Endothelial cell of umbilical vein (primary cell): ENCODE measurements around the gene SLC12A6. TPM values are rescaled to one million over a fixed set of nuclear protein-coding genes. Genes with fewer than 3 reads are reported as not detected.

Experiments used
- BruUV-seq: library from RNA; stranded (reverse); fragments of 400-500 nt; replicated peaks from 2 replicates; lab custom pipeline; 2021; lab: Mats Ljungman, UMichigan
- CTCF ChIA-PET: fragments of 300-600, 350-600 bp; sonication (Branson Sonifier 250); formaldehyde crosslinking; loops from one replicate; lab custom pipeline; 2021; ENCODE audit warnings: antibody characterized with exemption, inconsistent platforms; lab: Charles Lee
- POLR2A ChIA-PET: fragments of 300-600, 350-600 bp; sonication (Branson Sonifier 250); formaldehyde crosslinking; loops from one replicate; lab custom pipeline; 2021; ENCODE audit warnings: antibody characterized with exemption, inconsistent platforms; lab: Charles Lee
- DNase-seq: peaks from one replicate; pipeline ENCODE4 v3.0.0-alpha.2; 2011; ENCODE audit warnings: low read depth, low spot score
- FAIRE-seq: peaks from 2 replicates; lab custom pipeline; 2011; peaks lifted over from hg19 to GRCh38; lab: Jason Lieb, UNC
- H2AFZ ChIP-seq: 2 replicates; pipeline ENCODE4 v1.6.0; 2012; ENCODE audit warnings: low read depth, low read length, control low read depth, inconsistent platforms
- H3K27ac ChIP-seq: 2 replicates; pipeline ENCODE4 v1.5.1; 2011; ENCODE audit warnings: low read depth, mild to moderate bottlenecking, control low read depth, low read length, moderate library complexity; ENCODE audit not compliant: insufficient read depth
- H3K27me3 ChIP-seq, 2 experiments: 2 replicates each; pipeline versions ENCODE4 v1.6.0 to v1.6.1; 2011; ENCODE audit warnings: low read length in 2 of 2, mixed read lengths in 1 of 2; ENCODE audit not compliant: control insufficient read depth in 2 of 2, insufficient read depth in 2 of 2
- H3K36me3 ChIP-seq, 2 experiments: 2 replicates in 1 of 2; 3 replicates in 1 of 2; pipeline ENCODE4 v1.5.1; 2011; ENCODE audit warnings: low read length in 2 of 2, mild to moderate bottlenecking in 1 of 2, moderate library complexity in 1 of 2; ENCODE audit not compliant: control insufficient read depth in 2 of 2, insufficient read depth in 2 of 2; ENCODE audit errors: extremely low read depth in 1 of 2
- H3K4me1 ChIP-seq: 3 replicates; pipeline ENCODE4 v1.5.1; 2011; ENCODE audit warnings: mild to moderate bottlenecking, low read length; ENCODE audit not compliant: control insufficient read depth, insufficient read depth; ENCODE audit errors: extremely low read depth
- H3K4me2 ChIP-seq: 2 replicates; pipeline ENCODE4 v1.6.1; 2011; ENCODE audit warnings: low read length, control low read depth, mixed read lengths; ENCODE audit not compliant: insufficient read depth
- H3K4me3 ChIP-seq, 3 experiments: fragments of 200-600 bp in 1 of 3; sonication (generic), shearing (Covaris generic) in 1 of 3; replicated peaks in 1 of 3; 2 replicates each; pipeline ENCODE4 v1.5.1; 2011 to 2016; ENCODE audit warnings: control low read depth in 3 of 3, low read length in 3 of 3, mild to moderate bottlenecking in 2 of 3, inconsistent platforms in 1 of 3, low read depth in 1 of 3, moderate library complexity in 1 of 3; ENCODE audit not compliant: insufficient read depth in 1 of 3
- H3K79me2 ChIP-seq: 2 replicates; pipeline ENCODE4 v1.6.0; 2012; ENCODE audit warnings: low read length, inconsistent platforms; ENCODE audit not compliant: control insufficient read depth, insufficient read depth
- H3K9ac ChIP-seq: replicated peaks from 2 replicates; pipeline ENCODE3; 2011; ENCODE audit warnings: low read length, control low read depth; ENCODE audit not compliant: insufficient read depth; ENCODE audit errors: extremely low read depth
- H3K9me1 ChIP-seq: replicated peaks from 3 replicates; pipeline ENCODE4 v1.6.0; 2011; ENCODE audit warnings: mild to moderate bottlenecking, low read length; ENCODE audit not compliant: control insufficient read depth, insufficient read depth; ENCODE audit errors: extremely low read depth
- H3K9me3 ChIP-seq: replicated peaks from 2 replicates; pipeline ENCODE4 v1.5.1; 2012; ENCODE audit warnings: low read length, inconsistent platforms; ENCODE audit not compliant: control insufficient read depth, insufficient read depth
- H4K20me1 ChIP-seq: replicated peaks from 2 replicates; pipeline ENCODE3; 2011; ENCODE audit warnings: mild to moderate bottlenecking, low read length; ENCODE audit not compliant: control insufficient read depth, insufficient read depth; ENCODE audit errors: extremely low read depth
- FOS ChIP-seq: IDR thresholded peaks from 2 replicates; pipeline ENCODE4 v1.6.1; 2011; ENCODE audit warnings: mild to moderate bottlenecking, low read length, moderate library complexity, borderline replicate concordance; ENCODE audit not compliant: insufficient read depth
- GATA2 ChIP-seq: IDR thresholded peaks from 2 replicates; pipeline ENCODE4 v1.7.0; 2011; ENCODE audit warnings: low read depth, mild to moderate bottlenecking, moderate library complexity, mixed read lengths, low read length; ENCODE audit not compliant: insufficient read length, insufficient read depth
- JUN ChIP-seq: IDR thresholded peaks from 2 replicates; pipeline ENCODE4 v1.6.1; 2011; ENCODE audit warnings: borderline replicate concordance, low read depth; ENCODE audit not compliant: insufficient read length, insufficient read depth
- POLR2A ChIP-seq: IDR thresholded peaks from 2 replicates; pipeline ENCODE4 v1.6.1; 2012; ENCODE audit warnings: low read depth, mild to moderate bottlenecking, control low read depth, low read length
- POLR2AphosphoS5 ChIP-seq: IDR thresholded peaks from 2 replicates; pipeline ENCODE4 v1.6.1; 2012; ENCODE audit warnings: low read depth, mild to moderate bottlenecking, control low read depth, low read length, moderate library complexity; ENCODE audit not compliant: insufficient read depth
- dilution Hi-C: fragments of 300-500 bp; cut with MboI; formaldehyde crosslinking; loops from one replicate; pipeline ENCODE4 v1.15.0; 2019; ENCODE audit warnings: low sequenced_read_pairs; ENCODE audit not compliant: extremely low pct_ligation_motif_present
- intact Hi-C: fragments of 100-400 bp; cut with micrococcal nuclease; formaldehyde crosslinking; loops from one replicate; pipeline ENCODE4 v1.10.0; 2022
- polyA plus RNA-seq, 4 experiments: library from polyadenylated mRNA; depleted of rRNA in 3 of 4; stranded (reverse) in 3 of 4; unstranded in 1 of 4; fragments of >200 nt; gene quantifications; 2 replicates each; pipeline versions ENCODE4 v1.2.1 to v1.2.3, GENCODE V29; 2011 to 2012; ENCODE audit warnings: missing spikeins in 1 of 4
- total RNA-seq: library from RNA; stranded (reverse); gene quantifications from 2 replicates; pipeline ENCODE4 v1.2.3, GENCODE V29; 2021
- TF ChIP-seq, protein P1 (sequence below): IDR thresholded peaks from 2 replicates; pipeline ENCODE4 v1.6.1; 2011; ENCODE audit not compliant: insufficient read depth, insufficient read length

Gene SLC12A6
- total and polyA plus RNA-seq, 2 donors (not counting 3 experiments of a cell fraction or from before 2014, with no cell fraction given), result 21.4 to 27.1 TPM

DNA sequence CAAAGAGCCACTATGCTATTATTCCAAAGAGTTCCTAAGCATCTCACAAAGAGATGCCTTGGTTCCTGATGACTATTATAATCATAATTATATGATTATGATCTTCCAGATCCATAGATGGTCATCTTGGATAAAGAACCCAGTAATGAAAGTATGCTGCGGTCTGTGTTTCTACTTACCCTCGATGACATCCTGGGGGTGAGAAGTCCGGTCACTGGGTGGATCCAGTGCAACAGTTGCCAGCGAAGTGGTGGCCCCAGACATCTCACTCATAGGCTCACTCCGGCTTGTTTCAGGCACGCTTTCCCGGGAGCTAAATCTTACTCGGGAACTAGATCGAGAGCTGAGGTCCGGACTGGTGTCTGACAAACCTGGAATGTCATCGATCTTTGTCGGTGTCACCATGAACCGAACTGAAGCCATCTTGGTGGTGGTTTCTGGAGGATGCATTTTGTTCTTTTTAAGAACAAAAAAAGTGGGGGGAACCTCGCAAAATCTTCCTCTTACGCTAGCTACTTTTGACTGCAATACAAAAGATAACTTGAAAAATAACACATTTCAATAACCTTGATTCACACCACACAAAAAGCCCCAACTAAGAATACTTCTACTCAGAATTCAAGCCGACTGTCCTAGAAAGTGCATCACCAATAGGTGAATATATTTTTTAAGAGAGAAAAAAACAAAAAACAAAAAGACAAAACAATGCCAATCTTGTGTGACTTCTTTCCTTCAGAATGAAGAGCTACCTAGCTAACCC is 1.2 kb downstream of the SLC12A6 start:
- ChIA-PET POLR2A (interaction anchor here (0.6 to 0.7 kb wide), 2 partner anchors 32 to 189 kb away, joined by 3 read pairs; no protein-coding TSS in a partner anchor), CTCF (interaction anchor here (1.4 to 2.2 kb wide), 6 partner anchors 18 to 227 kb away, joined by 3 to 9 read pairs (median 8); partner anchors contain the start of genes GOLGA8A, KATNBL1 and LPCAT4)
- BruUV-seq, result no TSS peak
- Histone ChIP-seq H3K79me2 (peaks cover 8% of the 10 kb centered on the region), H3K4me3 (peak overlapping the region in 1 of 3 experiments; percentile 61), H3K9me3 (no peaks in the 10 kb centered on the region), H3K4me1 (peaks cover 37% of the 10 kb centered on the region), H3K9me1 (no peaks in the 10 kb centered on the region), H2AFZ (no peak overlapping the region), H4K20me1 (no peaks in the 10 kb centered on the region), H3K27me3 (no peaks in the 10 kb centered on the region), H3K4me2 (peak overlapping the region; percentile 99), H3K36me3 (peaks cover 0 to 2% of the 10 kb centered on the region in 2 experiments), H3K27ac (no peak overlapping the region), H3K9ac (no peak overlapping the region)
- DNase-seq, result no peak
- intact Hi-C loops (no loop called here), dilution Hi-C loops (no loop called here)
- TF ChIP-seq, protein P1, sequence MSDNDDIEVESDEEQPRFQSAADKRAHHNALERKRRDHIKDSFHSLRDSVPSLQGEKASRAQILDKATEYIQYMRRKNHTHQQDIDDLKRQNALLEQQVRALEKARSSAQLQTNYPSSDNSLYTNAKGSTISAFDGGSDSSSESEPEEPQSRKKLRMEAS, result no peak
- no peak for TF ChIP-seq POLR2AphosphoS5
- no peak for FAIRE-seq

DNA sequence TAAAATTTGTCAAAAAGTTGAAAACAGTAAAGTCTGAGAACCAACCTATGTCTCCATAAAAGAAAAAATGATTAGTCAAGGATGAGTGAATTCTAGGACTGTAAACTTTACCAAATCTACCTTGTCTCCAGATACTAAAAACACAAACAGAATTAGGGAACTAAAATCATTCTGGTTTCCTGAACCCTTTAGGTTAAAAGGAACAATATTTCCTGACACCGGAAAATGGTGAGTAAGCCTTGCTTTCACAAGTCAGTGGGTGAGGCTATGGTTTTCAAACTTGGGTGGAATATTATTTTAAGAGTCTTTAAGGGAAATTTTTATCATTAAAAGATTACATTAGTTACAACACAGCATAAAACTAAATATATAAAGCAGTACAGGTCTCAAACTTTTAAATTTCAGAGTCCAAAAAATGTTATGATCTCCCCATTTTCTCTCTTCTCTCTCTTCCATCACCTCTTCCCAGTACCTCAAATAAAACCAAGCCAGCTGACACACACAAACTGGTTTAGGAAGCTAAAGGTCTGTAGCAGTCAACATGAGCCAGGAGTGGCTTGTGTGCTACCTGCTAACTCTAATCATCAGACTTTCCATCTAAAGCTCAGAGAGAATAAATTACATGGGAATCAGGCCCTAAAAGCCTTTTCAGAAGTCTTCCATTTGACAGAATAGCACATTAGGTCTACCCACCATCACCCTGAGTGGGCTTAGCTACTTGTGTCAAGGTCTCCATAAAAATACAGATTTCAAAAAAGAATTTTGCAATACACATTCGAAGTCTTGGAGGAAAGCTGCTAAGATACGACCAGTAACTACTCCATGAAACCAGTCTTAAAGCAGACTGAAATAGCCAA is 2.2 kb downstream of the SLC12A6 start:
- peak overlapping the region; percentile 82 for H3K27ac ChIP-seq
- H3K4me3 ChIP-seq, result peak overlapping the region in 2 of 3 experiments; percentile 18 to 74
- intact Hi-C loops (loop anchor here (2.0 kb wide), 1 partner anchor 95 kb away; no protein-coding TSS in a partner anchor), dilution Hi-C loops (no loop called here)
- DNase-seq (peak; percentile 76), FAIRE-seq (peak; percentile 67)
- ChIA-PET CTCF (interaction anchor here (1.4 to 2.2 kb wide), 3 partner anchors 32 to 95 kb away, joined by 5 to 9 read pairs (median 8); partner anchors contain the start of gene LPCAT4), POLR2A (interaction anchor here (0.7 kb wide), 1 partner anchor 188 kb away, joined by 3 read pairs; no protein-coding TSS in a partner anchor)
- no peaks in the 10 kb centered on the region for H3K9me3 ChIP-seq
- peaks cover 37% of the 10 kb centered on the region for H3K4me1 ChIP-seq
- no peaks in the 10 kb centered on the region for H4K20me1 ChIP-seq
- H3K9me1 ChIP-seq, result no peaks in the 10 kb centered on the region
- H2AFZ ChIP-seq, result peak overlapping the region; percentile 34
- H3K27me3 ChIP-seq, result no peaks in the 10 kb centered on the region
- TF ChIP-seq POLR2A, result peak; percentile 38
- peak; percentile 82 for TF ChIP-seq FOS
- TF ChIP-seq JUN, result peak; percentile 56
- no peak for TF ChIP-seq GATA2
- BruUV-seq, result TSS peak; percentile 9
- H3K9ac ChIP-seq, result peak overlapping the region; percentile 67
- peaks cover 1% of the 10 kb centered on the region for H3K79me2 ChIP-seq
- no peaks in the 10 kb centered on the region for H3K36me3 ChIP-seq
- H3K4me2 ChIP-seq, result peak overlapping the region; percentile 99
